NCI-H2081 (cell line): ENCODE measurements around the gene SCNN1A.

Experiments used
- DNase-seq, 2 experiments: peaks; one replicate each; lab custom pipeline; 2025; lab: John Stamatoyannopoulos, UW

Gene SCNN1A

DNA sequence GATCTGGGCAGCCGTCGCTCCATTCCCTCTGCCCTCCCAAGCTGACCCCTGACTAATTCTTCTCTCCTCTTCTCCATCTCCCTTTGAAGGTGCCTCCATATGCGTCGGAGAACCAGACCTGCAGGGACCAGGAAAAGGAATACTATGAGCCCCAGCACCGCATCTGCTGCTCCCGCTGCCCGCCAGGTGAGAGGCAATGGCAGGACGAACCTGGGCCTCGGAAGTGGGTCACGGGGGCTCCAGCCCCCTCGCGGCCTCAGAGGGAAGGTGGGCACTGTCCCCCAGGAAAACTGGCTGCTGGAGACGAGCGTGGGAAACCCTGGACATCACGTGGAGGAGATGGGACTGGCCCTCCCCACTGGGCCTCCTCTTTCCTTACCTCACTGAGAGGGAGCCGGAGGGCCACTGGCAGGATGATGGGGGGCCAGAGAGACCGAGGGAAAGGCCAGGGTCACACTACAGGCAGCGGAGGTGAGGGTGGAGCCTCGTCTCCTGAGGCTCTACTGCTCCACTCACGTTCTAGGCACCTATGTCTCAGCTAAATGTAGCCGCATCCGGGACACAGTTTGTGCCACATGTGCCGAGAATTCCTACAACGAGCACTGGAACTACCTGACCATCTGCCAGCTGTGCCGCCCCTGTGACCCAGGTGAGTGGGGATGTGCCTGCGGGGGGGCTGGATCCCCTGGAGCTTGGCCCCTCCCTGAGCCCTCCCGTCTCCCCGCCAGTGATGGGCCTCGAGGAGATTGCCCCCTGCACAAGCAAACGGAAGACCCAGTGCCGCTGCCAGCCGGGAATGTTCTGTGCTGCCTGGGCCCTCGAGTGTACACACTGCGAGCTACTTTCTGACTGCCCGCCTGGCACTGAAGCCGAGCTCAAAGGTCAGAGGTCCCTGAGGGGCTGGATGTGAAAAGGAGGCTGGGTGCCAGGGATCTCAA lies 9.4 kb upstream of the SCNN1A start:
- DNase-seq, result no peak

DNA sequence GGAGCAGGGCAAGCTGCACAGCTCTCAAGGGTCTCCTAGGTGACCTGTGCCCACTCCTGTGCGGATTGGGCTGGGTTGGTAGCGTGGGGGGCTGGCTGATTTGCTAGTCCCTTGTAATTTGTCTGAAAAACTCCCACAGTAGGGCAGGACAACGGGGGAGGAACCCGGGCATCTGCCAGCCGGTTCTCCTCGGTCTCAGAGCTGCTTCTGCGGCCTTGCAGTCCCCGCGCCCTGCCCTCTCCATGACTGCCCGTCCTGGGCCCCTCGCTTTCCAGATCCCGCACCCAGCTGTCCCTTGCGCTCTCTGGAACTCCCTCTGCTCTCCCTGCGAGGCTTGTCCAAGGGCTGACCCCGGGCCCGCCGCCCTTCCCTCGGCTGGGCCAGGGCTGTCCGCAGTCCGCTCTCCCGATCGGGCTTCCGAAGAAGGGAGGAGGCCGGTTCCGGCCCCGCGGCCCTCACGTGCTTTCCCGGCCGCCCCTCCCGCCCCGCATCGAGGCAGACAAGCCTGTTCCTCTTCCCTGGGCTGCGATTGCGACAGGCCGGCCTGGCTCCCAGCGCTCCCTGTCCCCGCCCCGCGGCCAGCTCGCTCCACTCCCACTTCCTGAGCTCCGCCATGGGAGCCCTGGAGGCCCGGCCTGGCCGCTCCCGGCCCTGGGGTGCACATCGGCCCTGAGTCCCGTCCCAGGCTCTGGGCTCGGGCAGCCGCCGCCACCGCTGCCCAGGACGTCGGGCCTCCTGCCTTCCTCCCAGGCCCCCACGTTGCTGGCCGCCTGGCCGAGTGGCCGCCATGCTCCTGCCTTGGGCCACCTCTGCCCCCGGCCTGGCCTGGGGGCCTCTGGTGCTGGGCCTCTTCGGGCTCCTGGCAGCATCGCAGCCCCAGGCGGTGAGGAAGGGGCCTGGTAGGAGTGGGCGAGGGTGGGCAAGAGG lies 8.5 kb upstream of the SCNN1A start, which contains the start of gene LTBR:
TSS of gene LTBR (plus strand) at position 591 of the 927 bp plus-strand sequence. CDS start at position 788, 197 bp downstream.
- peak; percentile 72 to 74 for DNase-seq

DNA sequence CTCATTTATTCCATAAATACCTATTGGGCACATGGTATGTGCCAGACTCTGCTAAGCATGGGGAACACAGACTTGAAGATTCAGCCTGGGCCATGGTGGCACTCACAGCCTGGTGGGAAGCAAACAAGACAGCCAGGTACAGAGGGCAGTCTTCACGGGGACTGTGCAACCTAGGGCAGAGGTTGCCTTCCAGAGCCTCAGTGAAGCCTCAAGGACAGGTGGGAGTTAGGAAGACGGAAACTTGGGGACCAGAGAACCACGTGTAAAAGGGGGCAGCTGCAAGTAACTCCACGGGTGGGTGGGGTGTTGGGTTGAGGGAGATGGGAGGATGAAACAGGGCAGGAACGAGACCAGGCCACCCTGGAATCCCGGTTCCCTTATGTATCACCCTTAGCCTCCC lies 7.6 kb upstream of the SCNN1A start:
- DNase-seq, result no peak

- no peak for DNase-seq
These were observed 7.0 kb upstream of the SCNN1A start for GRCh38 chr12:6382371-6382770.

GRCh38 chr12:6380141-6381121 lies 5.1 kb upstream of the SCNN1A start:
- no peak for DNase-seq

DNA sequence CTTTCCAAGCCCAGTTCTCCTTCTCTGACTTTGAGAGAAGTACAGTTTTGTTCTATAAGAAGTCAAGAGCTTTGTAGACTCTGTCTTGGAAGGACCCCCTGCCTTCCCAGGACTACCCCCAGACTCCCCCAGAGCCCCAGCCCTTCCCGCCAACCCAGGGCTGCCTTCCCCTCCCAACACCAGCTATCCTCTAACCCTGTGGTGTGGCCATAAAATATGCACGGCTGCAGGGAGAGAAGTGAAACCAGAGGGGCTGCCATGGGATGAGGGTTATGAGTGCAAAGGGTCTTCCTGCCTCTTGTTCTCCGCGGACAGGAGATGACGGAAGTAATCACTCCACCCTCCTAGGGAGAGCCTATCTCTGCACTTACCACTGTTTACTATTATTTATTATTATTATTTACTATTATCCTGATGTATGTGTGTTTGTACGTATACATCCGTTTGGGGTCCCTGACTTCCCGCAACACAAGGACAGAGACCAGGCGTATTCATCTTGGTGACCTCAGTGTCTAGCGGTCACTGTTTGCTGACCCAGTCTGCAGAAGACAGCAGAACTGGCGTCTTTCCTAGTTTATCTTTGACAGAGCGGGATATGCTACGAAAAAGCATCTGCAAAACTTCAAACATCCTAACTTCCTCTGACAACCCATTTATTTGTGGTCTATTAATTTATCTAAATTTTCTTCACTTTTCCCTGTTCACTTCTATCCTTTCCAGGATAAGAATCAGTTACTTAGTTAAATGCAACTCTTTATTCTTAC lies 3.5 kb upstream of the SCNN1A start:
- no peak for DNase-seq

GRCh38 chr12:6377667-6377994 lies 2.3 kb upstream of the SCNN1A start:
- DNase-seq, result no peak

DNA sequence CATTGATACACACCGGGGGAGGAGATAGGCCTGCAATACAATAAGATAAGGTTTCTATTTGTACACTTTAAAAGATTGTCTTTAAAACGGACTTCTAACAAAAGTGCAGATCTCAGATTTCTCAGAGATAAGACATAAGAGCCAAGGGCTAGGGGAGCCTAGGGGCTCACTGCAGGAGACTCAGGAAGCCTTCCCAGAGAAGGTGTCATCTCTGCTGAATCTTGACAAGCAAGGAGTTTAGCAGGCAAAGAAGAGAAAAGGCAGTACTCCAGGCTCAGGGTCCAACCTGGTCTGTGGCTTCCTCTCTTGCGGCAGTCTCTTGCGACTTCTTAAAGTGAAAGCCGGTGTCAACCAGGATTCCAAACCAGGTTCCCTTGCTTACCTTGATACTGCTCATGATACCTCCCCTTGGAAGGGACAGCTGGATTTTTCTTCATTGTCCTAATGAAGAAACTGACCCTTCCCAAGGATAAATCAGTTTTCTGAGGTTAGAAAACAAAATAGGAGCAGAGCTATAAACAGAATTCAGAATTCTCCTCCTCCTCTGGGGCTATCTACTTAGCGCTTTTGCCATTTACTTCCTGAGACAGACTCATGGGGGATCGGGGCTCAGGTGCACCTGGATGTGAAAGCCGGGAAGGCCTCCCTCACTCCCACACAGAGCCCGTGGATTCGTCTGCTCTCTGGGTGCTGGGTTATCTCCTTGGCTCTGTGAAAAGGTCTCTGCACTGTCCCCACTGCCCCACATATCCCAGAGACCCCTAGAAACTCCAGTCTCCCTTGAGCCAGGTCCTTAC lies 1.7 kb upstream of the SCNN1A start:
- no peak for DNase-seq

DNA sequence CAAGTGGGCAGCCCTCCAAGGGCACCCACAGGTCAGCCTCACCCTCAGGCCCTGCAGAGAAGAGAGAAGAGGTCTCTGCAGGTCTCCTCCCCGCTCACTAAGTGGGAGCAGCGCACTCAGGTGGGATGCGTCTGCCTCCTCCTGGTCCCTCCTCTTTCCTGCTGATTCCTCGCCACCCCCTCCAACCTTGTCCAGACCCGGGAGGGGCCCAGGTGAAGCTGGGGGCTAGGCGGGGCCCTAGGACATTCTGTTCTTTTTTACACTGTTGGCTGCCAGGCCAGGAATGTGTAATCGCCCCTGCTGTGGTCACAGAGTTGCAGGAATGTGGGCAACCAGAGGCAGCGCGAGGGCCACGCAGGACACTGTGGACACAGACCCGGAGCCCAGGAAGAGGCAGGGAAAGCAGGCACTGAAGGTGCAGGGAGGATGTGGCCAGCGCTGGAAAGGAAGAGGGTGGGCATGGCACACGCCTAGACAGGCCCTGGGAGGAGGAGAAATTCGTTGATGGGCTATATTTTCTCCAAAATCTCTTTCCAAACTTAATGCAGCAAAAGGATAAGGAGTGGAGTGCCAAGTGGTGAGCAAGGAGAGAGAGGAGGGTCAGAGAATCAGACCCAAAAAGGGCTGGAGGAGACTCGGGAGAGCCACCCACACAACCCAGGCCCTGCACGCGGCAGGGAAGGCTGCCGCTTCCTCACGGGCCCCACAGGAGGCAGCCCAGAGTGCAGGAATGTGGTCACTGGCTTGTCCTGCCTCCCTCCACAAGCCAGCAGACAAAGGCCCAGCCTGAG lies 911 bp upstream of the SCNN1A start:
- no peak for DNase-seq

DNA sequence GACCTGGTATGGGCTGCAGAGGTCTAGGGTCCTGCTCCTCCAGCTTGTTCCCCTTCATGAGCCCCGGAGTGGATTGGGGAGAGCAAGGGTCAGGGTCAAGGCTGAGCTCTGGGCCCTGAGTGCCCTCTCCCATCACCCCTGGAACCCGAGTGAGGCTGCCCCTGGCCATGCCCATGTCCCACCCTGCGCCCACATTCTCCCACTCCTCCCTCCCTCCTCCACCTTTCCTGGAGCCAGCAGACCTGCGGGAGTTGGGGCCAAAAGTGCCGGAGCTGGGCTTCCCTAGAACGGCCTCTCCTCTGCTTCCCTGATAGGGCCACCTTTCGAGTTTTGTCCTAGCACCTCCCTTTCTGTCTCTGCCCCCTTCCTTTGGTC lies 590 bp downstream of the SCNN1A start:
- no peak for DNase-seq

GRCh38 chr12:6374028-6374785 lies 1.2 kb downstream of the SCNN1A start:
- DNase-seq, result peak in 1 of 2 experiments; percentile 54

GRCh38 chr12:6373022-6373787 lies 2.2 kb downstream of the SCNN1A start:
- peak; percentile 79 to 94 for DNase-seq

- peak; percentile 71 to 84 for DNase-seq
These were observed 2.9 kb downstream of the SCNN1A start for GRCh38 chr12:6372403-6373003.

GRCh38 chr12:6370994-6371754 lies 4.2 kb downstream of the SCNN1A start:
- peak; percentile 93 to 99 for DNase-seq

DNA sequence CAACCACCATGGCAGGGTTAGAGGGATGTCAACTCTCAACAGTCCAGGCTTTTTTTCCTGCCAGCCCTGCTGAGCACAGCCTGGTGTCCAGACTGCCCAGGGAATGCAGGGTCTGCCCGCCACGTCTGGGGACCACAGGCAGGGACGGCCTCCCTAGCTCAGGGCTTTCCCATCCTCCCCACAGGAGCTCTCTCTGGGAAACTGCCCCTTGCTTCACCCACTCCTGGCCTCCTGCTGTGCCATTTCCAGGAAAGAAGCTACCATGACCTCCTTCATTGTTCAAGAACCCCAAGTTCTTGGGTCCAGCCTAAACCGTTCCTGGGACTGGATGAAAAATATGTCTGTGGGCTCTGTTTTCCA lies 4.8 kb downstream of the SCNN1A start:
- no peak for DNase-seq

DNA sequence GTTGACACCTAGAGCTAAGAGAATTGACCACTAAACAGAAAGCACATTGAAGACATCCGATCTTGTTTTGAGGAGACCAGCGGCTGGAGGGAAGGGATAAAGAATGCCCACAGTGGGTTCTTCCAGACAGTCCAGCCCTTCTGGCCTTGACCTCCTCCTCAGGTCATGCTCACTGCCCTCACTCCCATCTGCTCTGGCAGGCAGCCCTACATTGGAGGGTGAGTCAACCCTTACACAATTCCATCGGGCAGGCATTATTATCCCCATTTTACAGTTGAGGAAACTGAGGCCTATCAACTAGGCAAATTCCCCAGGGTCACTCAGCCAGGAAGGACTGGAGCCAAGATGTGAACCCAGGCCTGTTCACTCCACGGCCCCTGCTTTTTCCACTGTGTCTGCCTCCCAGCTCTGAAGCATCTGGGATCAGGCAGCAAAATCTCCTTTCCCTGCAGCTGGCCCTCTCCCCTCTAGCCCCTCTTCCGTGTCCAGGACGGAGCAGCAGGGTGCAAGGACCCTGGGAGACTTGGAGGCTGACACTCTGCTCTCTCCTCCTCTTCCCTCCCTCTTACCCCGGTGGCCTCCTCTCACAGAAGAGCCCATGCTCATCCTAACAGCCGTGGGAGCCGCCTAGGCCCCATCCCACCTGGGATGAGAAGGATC lies 5.3 kb downstream of the SCNN1A start:
- no peak for DNase-seq
